ENCODE measurements around the gene AP3B1. TPM values are rescaled to one million over a fixed set of nuclear protein-coding genes. Genes with fewer than 3 reads are reported as not detected.

Gene AP3B1
- total and polyA plus RNA-seq, 2 of the 8 experiments (the other 6 are each of a cell fraction or from before 2014, with no cell fraction given): 45.8 to 48.3 TPM

DNA sequence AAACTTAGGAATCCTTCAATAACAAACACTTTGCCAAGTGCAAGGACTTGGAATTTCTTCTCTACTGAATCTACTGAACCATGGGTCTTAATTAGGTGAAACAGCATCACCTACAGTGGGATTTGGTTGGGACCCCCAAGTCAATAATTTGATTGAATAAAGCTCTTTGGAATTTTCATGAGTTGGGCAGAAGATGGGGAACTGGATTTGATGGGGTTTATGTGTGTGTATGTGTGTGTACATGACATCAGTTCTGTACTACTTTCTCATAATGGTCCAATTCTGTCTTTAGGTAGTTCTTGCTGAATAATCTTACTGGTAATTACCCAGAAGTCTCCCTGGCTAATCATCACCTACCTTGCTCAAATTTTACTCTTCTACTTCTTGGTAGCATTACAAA, 319.9 kb downstream of the AP3B1 start (continued):
- TF ChIP-seq TAF7 (optimal IDR thresholded peaks at IDR 0.05; ENCODE audit: borderline replicate concordance, low read depth, low read length): no peak
- TF ChIP-seq, protein P1, sequence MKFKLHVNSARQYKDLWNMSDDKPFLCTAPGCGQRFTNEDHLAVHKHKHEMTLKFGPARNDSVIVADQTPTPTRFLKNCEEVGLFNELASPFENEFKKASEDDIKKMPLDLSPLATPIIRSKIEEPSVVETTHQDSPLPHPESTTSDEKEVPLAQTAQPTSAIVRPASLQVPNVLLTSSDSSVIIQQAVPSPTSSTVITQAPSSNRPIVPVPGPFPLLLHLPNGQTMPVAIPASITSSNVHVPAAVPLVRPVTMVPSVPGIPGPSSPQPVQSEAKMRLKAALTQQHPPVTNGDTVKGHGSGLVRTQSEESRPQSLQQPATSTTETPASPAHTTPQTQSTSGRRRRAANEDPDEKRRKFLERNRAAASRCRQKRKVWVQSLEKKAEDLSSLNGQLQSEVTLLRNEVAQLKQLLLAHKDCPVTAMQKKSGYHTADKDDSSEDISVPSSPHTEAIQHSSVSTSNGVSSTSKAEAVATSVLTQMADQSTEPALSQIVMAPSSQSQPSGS (IDR thresholded peaks at IDR 0.05; ENCODE audit: low read length): no peak

Measured in H1 (cell line).